HepG2 (cell line): ENCODE data around the gene RNF213. TPM values are rescaled to one million over a fixed set of nuclear protein-coding genes. Genes with fewer than 3 reads are reported as not detected.

Source experiments
- ATAC-seq: fragments of 200-7000 bp; cut with Tn5 transposase; 3 replicates; pipeline ENCODE4 v1.9.1; 2020; ENCODE audit warnings: mild to moderate bottlenecking, moderate library complexity
- BruUV-seq: library from RNA; stranded (reverse); fragments of 400-500 nt; replicated peaks from 2 replicates; lab custom pipeline; 2021; lab: Mats Ljungman, UMichigan
- CTCF ChIA-PET: fragments of 300-600 bp; formaldehyde crosslinking; extraction: SDS; loops from one replicate; lab custom pipeline; 2021; ENCODE audit warnings: low total read pairs, inconsistent platforms, low intra/inter-chr PET ratio; lab: Yijun Ruan, JAX
- POLR2A ChIA-PET: fragments of 350-600 bp; sonication (Branson Sonifier 250); formaldehyde crosslinking; loops from one replicate; lab custom pipeline; 2020; ENCODE audit warnings: antibody characterized with exemption, inconsistent platforms; lab: Yijun Ruan, JAX
- DNase-seq: peaks from one replicate; pipeline ENCODE4 v3.0.0-alpha.2; 2015; ENCODE audit warnings: low spot score
- FAIRE-seq: peaks from 3 replicates; lab custom pipeline; 2011; peaks lifted over from hg19 to GRCh38; lab: Jason Lieb, UNC
- H2AFZ ChIP-seq: one replicate; pipeline ENCODE4 v1.6.1; 2011; ENCODE audit warnings: low read length, inconsistent platforms
- H3K27ac ChIP-seq: fragments of 300-600 bp; 3 replicates; pipeline ENCODE4 v1.8.0; 2011; ENCODE audit warnings: mixed run types, mild to moderate bottlenecking, mixed read lengths, low read length, inconsistent platforms; ENCODE audit not compliant: insufficient read depth; ENCODE audit errors: extremely low read length
- H3K27me3 ChIP-seq, 2 experiments: fragments of 200-600 bp in 1 of 2; 2 replicates in 1 of 2; 3 replicates in 1 of 2; pipeline versions ENCODE4 v1.6.0 to v1.8.0; 2011; ENCODE audit warnings: low read length in 2 of 2, mild to moderate bottlenecking in 2 of 2, moderate library complexity in 2 of 2, inconsistent platforms in 1 of 2; ENCODE audit not compliant: insufficient read depth in 2 of 2, control insufficient read depth in 1 of 2
- H3K36me3 ChIP-seq, 2 experiments: fragments of 200-600 bp in 1 of 2; replicated peaks in 1 of 2; 2 replicates in 1 of 2; 3 replicates in 1 of 2; pipeline versions ENCODE4 v1.5.1 to v1.8.0; 2011; ENCODE audit warnings: low read length in 2 of 2, inconsistent platforms in 1 of 2; ENCODE audit not compliant: insufficient read depth in 2 of 2, control insufficient read depth in 1 of 2
- H3K4me1 ChIP-seq: 2 replicates; pipeline ENCODE4 v1.5.1; 2012; ENCODE audit warnings: low read length, inconsistent platforms; ENCODE audit not compliant: insufficient read depth
- H3K4me2 ChIP-seq: 2 replicates; pipeline ENCODE4 v1.6.0; 2011; ENCODE audit warnings: low read depth, low read length, inconsistent platforms
- H3K4me3 ChIP-seq, 3 experiments: fragments of 200-600 bp in 1 of 3; sonication (generic), shearing (Covaris generic) in 1 of 3; replicated peaks in 1 of 3; 2 replicates each; pipeline ENCODE4 v1.5.1; 2011 to 2016; ENCODE audit warnings: low read length in 3 of 3, inconsistent platforms in 2 of 3, low read depth in 2 of 3, mild to moderate bottlenecking in 2 of 3, control low read depth in 1 of 3, mixed read lengths in 1 of 3; ENCODE audit not compliant: insufficient read depth in 1 of 3
- H3K79me2 ChIP-seq: one replicate; pipeline ENCODE4 v1.6.1; 2011; ENCODE audit warnings: low read length, inconsistent platforms; ENCODE audit not compliant: insufficient read depth
- H3K9ac ChIP-seq: 2 replicates; pipeline ENCODE4 v1.6.0; 2011; ENCODE audit warnings: mild to moderate bottlenecking, low read depth, low read length, inconsistent platforms; ENCODE audit not compliant: insufficient read depth
- H3K9me3 ChIP-seq: 2 replicates; pipeline ENCODE4 v1.5.1; 2012; ENCODE audit warnings: mild to moderate bottlenecking, low read length
- H4K20me1 ChIP-seq: 2 replicates; pipeline ENCODE4 v1.6.0; 2011; ENCODE audit warnings: inconsistent platforms, mild to moderate bottlenecking, low read length, moderate library complexity; ENCODE audit not compliant: insufficient read depth
- AGO2 ChIP-seq: fragments of 200-400 bp; formaldehyde crosslinking; optimal IDR thresholded peaks from 2 replicates; pipeline ENCODE3; 2017; ENCODE audit warnings: mild to moderate bottlenecking, low read depth, low read length, moderate library complexity
- CBX2 ChIP-seq, 2 experiments: fragments of 200-600 bp in 1 of 2; sonication (generic); formaldehyde crosslinking in 1 of 2; IDR thresholded peaks; 2 replicates each; pipeline versions ENCODE4 v1.7.0 to v1.8.1; 2018 to 2022; ENCODE audit warnings: low read depth in 2 of 2, low read length in 1 of 2, mild to moderate bottlenecking in 1 of 2, missing genetic modification reagents in 1 of 2
- GLI4 ChIP-seq: sonication (generic); formaldehyde crosslinking; IDR thresholded peaks from 2 replicates; pipeline ENCODE4 v1.5.1; 2020; ENCODE audit warnings: missing genetic modification reagents, mild to moderate bottlenecking, moderate library complexity, borderline replicate concordance
- HOXA9 ChIP-seq: sonication (generic); formaldehyde crosslinking; IDR thresholded peaks from 2 replicates; pipeline ENCODE4 v1.8.1; 2022; ENCODE audit warnings: missing genetic modification reagents, mild to moderate bottlenecking, moderate library complexity, borderline replicate concordance
- MNT ChIP-seq: fragments of 450-650 bp; IDR thresholded peaks from 2 replicates; pipeline ENCODE4 v1.6.1; 2016
- RBAK ChIP-seq: sonication (generic); formaldehyde crosslinking; IDR thresholded peaks from 2 replicates; pipeline ENCODE4 v1.5.1; 2020; ENCODE audit warnings: mild to moderate bottlenecking, missing genetic modification reagents
- TOPORS ChIP-seq: sonication (generic); formaldehyde crosslinking; IDR thresholded peaks from 2 replicates; pipeline ENCODE4 v1.8.0; 2023; ENCODE audit warnings: mild to moderate bottlenecking, missing genetic modification reagents
- ZBTB37 ChIP-seq: sonication (generic); formaldehyde crosslinking; IDR thresholded peaks from 2 replicates; pipeline ENCODE4 v1.4.0; 2020; ENCODE audit warnings: mild to moderate bottlenecking, missing genetic modification reagents
- ZIK1 ChIP-seq: sonication (generic); formaldehyde crosslinking; IDR thresholded peaks from 2 replicates; pipeline ENCODE4 v1.5.0; 2020; ENCODE audit warnings: mild to moderate bottlenecking, low read depth, missing genetic modification reagents, borderline replicate concordance
- ZNF296 ChIP-seq: sonication (generic); formaldehyde crosslinking; conservative IDR thresholded peaks from 2 replicates; pipeline ENCODE4 v1.5.0; 2020; ENCODE audit warnings: mild to moderate bottlenecking, missing genetic modification reagents
- ZNF614 ChIP-seq: IDR thresholded peaks from 2 replicates; pipeline ENCODE4 v1.6.1; 2018; ENCODE audit warnings: missing biosample characterization, missing genetic modification reagents, inconsistent platforms, borderline replicate concordance
- WGBS: methylation state at CpG from one replicate; pipeline ENCODE4 v1.1.6; 2017; ENCODE audit warnings: low lambda C conversion rate; 5-methylcytosine and 5-hydroxymethylcytosine counted together
- in situ Hi-C: cut with HindIII; loops from 2 replicates; pipeline ENCODE4 v1.10.0; 2017; ENCODE audit warnings: low pct_unique_long_range_greater_than_20kb; ENCODE audit not compliant: extremely low pct_ligation_motif_present
- intact Hi-C: fragments of 100-400 bp; cut with micrococcal nuclease; formaldehyde crosslinking; loops from one replicate; pipeline ENCODE4 v1.10.0; 2022; ENCODE audit not compliant: unreplicated experiment
- polyA plus RNA-seq, 8 experiments: library from polyadenylated mRNA; depleted of rRNA in 3 of 8; stranded (reverse) in 7 of 8; unstranded in 1 of 8; fragments of >200 nt; fragmentation: Illumina TruSeq in 4 of 8; extraction: Trizol in 4 of 8; gene quantifications; 2 replicates each; pipeline versions ENCODE4 v1.2.1 to v1.2.3, GENCODE V29; 2011 to 2016; ENCODE audit warnings: low read depth in 4 of 8, missing spikeins in 1 of 8, mixed read lengths in 1 of 8; ENCODE audit not compliant: insufficient read depth in 1 of 8
- total RNA-seq, 5 experiments: library from RNA; depleted of rRNA; stranded (reverse); fragments of >200 nt; fragmentation: Illumina TruSeq; extraction: Trizol; gene quantifications; 2 replicates each; pipeline ENCODE4 v1.2.3, GENCODE V29; 2016; ENCODE audit warnings: low read depth in 1 of 5
- TF ChIP-seq, protein P1 (sequence below): sonication (generic); formaldehyde crosslinking; IDR thresholded peaks from 2 replicates; pipeline ENCODE4 v1.4.0; 2020; ENCODE audit warnings: missing genetic modification reagents

RNF213 gene
- total and polyA plus RNA-seq, 2 of the 13 experiments (the other 11 are each of a cell fraction or from before 2014, with no cell fraction given) = 38.6 to 38.7 TPM

DNA sequence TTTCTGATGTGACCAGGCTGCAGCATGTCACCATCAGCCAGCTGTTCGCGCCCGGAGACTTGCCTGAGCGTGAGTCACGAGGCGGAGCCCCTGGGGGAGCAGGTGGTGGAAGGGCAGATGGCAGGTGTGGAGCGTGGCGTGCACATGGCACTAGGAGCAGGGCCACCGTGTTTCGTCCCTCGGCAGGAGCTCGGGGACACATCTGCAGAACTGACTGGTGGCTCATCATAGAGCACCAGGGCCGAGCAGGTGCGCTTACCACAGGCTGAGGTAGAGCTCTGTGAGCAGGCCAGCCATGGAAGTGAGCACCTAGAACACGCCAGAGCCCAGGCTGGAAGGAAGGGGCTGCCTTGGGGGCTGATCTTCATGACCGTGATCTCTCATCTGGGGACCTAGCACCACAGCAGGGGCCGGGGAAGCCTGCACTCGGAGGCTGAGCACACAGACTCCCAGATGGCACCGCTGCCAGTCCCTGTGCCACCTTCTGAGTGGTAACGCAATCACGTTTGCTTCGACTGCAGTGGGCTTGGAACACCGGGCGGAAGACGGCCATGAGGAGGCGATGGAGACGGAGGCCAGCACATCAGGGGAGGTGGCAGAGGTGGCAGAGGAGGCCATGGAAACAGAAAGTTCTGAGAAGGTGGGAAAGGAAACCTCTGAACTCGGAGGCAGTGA is 92.5 kb downstream of the RNF213 start:
- no peaks in the 10 kb centered on the region for H3K79me2 ChIP-seq
- ATAC-seq (no peak), DNase-seq (no peak), FAIRE-seq (no peak)
- peak; percentile 37 for TF ChIP-seq AGO2
- no peak for TF ChIP-seq ZNF614 (CRISPR knock-in tag)
- no peak for TF ChIP-seq ZIK1 (CRISPR knock-in tag)
- TF ChIP-seq MNT = peak; percentile 79
- no peak overlapping the region for H3K27ac ChIP-seq
- intact Hi-C loops = no loop called here
- peaks cover 44 to 57% of the 10 kb centered on the region in 2 experiments for H3K36me3 ChIP-seq
- H3K27me3 ChIP-seq = no peaks in the 10 kb centered on the region
- H3K4me1 ChIP-seq = no peaks in the 10 kb centered on the region
- BruUV-seq = no TSS peak
- H4K20me1 ChIP-seq = no peaks in the 10 kb centered on the region
- H3K9me3 ChIP-seq = no peaks in the 10 kb centered on the region
- no peak overlapping the region for H3K4me3 ChIP-seq
- H3K4me2 ChIP-seq = no peak overlapping the region
- ChIA-PET POLR2A (no interaction called here), CTCF (no interaction called here)
- H2AFZ ChIP-seq = no peak overlapping the region
- H3K9ac ChIP-seq = no peak overlapping the region
- in situ Hi-C loops = no loop called here
- 97% methylated on average over 27 of the region's 28 CpGs for WGBS

- FAIRE-seq (no peak), ATAC-seq (no peak), DNase-seq (no peak)
- Histone ChIP-seq H3K27me3 (no peaks in the 10 kb centered on the region), H3K36me3 (peaks cover 39 to 56% of the 10 kb centered on the region in 2 experiments), H3K79me2 (no peaks in the 10 kb centered on the region), H3K27ac (no peak overlapping the region), H2AFZ (no peak overlapping the region), H4K20me1 (no peaks in the 10 kb centered on the region), H3K9me3 (no peaks in the 10 kb centered on the region), H3K4me3 (no peak overlapping the region), H3K9ac (no peak overlapping the region), H3K4me2 (no peak overlapping the region), H3K4me1 (no peaks in the 10 kb centered on the region)
- WGBS = 96% methylated on average over 28 of the region's 29 CpGs
- intact Hi-C loops (no loop called here), in situ Hi-C loops (no loop called here)
- ChIA-PET POLR2A (no interaction called here), CTCF (no interaction called here)
- no TSS peak for BruUV-seq
- TF ChIP-seq CBX2 (IDR thresholded peaks at IDR 0.05; ENCODE audit: low read depth, low read length) (no peak), CBX2 (CRISPR knock-in tag; IDR thresholded peaks at IDR 0.05; ENCODE audit: low read depth) (no peak), GLI4 (no peak), ZBTB37 (CRISPR knock-in tag) (no peak), RBAK (CRISPR knock-in tag) (no peak), ZNF296 (no peak), HOXA9 (CRISPR knock-in tag) (no peak), TOPORS (CRISPR knock-in tag) (no peak)
- TF ChIP-seq, protein P1, sequence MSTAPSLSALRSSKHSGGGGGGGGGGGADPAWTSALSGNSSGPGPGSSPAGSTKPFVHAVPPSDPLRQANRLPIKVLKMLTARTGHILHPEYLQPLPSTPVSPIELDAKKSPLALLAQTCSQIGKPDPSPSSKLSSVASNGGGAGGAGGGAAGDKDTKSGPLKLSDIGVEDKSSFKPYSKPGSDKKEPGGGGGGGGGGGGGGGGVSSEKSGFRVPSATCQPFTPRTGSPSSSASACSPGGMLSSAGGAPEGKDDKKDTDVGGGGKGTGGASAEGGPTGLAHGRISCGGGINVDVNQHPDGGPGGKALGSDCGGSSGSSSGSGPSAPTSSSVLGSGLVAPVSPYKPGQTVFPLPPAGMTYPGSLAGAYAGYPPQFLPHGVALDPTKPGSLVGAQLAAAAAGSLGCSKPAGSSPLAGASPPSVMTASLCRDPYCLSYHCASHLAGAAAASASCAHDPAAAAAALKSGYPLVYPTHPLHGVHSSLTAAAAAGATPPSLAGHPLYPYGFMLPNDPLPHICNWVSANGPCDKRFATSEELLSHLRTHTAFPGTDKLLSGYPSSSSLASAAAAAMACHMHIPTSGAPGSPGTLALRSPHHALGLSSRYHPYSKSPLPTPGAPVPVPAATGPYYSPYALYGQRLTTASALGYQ = no peak
Measured at GRCh38 chr17:80353718-80354275, 93.1 kb downstream of the RNF213 start.
